ENCODE results near the gene AATK.
A peak's percentile ranks its signal among the peaks of the same experiment; 100 is the strongest.

AATK gene

GRCh38 chr17:81180836-81181810 lies 15.1 kb upstream of the AATK start:
- DNase-seq (ENCODE audit: low spot score): no peak

GRCh38 chr17:81179861-81180260 lies 13.8 kb upstream of the AATK start:
- no peak for DNase-seq (ENCODE audit: low spot score)

- no peak for DNase-seq (ENCODE audit: low spot score)
Measured at GRCh38 chr17:81179220-81179619, 13.2 kb upstream of the AATK start.

- no peak for DNase-seq (ENCODE audit: low spot score)
Measured at GRCh38 chr17:81178136-81179091, 12.4 kb upstream of the AATK start.

GRCh38 chr17:81176666-81177065 lies 10.6 kb upstream of the AATK start:
- DNase-seq (ENCODE audit: low spot score): no peak

- no peak for DNase-seq (ENCODE audit: low spot score)
Measured at GRCh38 chr17:81173762-81174155, 7.7 kb upstream of the AATK start.

- DNase-seq (ENCODE audit: low spot score): no peak
Measured at GRCh38 chr17:81173052-81173761, 7.2 kb upstream of the AATK start.

- no peak for DNase-seq (ENCODE audit: low spot score)
Measured at GRCh38 chr17:81171941-81172340, 5.9 kb upstream of the AATK start.

- DNase-seq (ENCODE audit: low spot score): no peak
Measured at GRCh38 chr17:81170727-81171494, 4.9 kb upstream of the AATK start.

GRCh38 chr17:81169870-81170309 lies 3.9 kb upstream of the AATK start:
- DNase-seq (ENCODE audit: low spot score): no peak

GRCh38 chr17:81167638-81168037 lies 1.6 kb upstream of the AATK start:
- DNase-seq (ENCODE audit: low spot score): no peak

GRCh38 chr17:81167194-81167524 lies 1.1 kb upstream of the AATK start:
- DNase-seq (ENCODE audit: low spot score): no peak

- peak; percentile 69 for DNase-seq (ENCODE audit: low spot score)
Measured at GRCh38 chr17:81165246-81166032, 582 bp downstream of the AATK start, which contains the start of gene PVALEF. TSS of gene PVALEF (plus strand) at chr17:81165507. CDS start at chr17:81181227, 15,720 bp downstream.

GRCh38 chr17:81164371-81165245 lies 1.4 kb downstream of the AATK start:
- DNase-seq (ENCODE audit: low spot score): peak; percentile 77

GRCh38 chr17:81163703-81164370 lies 2.2 kb downstream of the AATK start:
- DNase-seq (ENCODE audit: low spot score): no peak

- DNase-seq (ENCODE audit: low spot score): no peak
Measured at GRCh38 chr17:81163051-81163695, 2.8 kb downstream of the AATK start.

GRCh38 chr17:81162491-81162890 lies 3.5 kb downstream of the AATK start:
- no peak for DNase-seq (ENCODE audit: low spot score)

GRCh38 chr17:81161972-81162371 lies 4.0 kb downstream of the AATK start:
- no peak for DNase-seq (ENCODE audit: low spot score)

All from putamen (tissue), 1 donor.